GM23338 (cell line): ENCODE measurements around the gene KCNS3. TPM values are rescaled to one million over a fixed set of nuclear protein-coding genes. Genes with fewer than 3 reads are reported as not detected.

Source experiments
- ATAC-seq: fragments of 200-7000 bp; cut with Tn5 transposase; 3 replicates; pipeline ENCODE4 v1.9.1; 2020
- DNase-seq: peaks from one replicate; pipeline ENCODE4 v3.0.0-alpha.2; 2015; ENCODE audit warnings: low spot score
- H2AFZ ChIP-seq: fragments of 200-600 bp; sonication (generic); 2 replicates; pipeline ENCODE4 v1.8.0; 2016; ENCODE audit warnings: antibody characterized with exemption, mild to moderate bottlenecking, moderate library complexity
- H3F3A ChIP-seq: fragments of 200-600 bp; sonication (generic); replicated peaks from 2 replicates; pipeline ENCODE4 v1.8.0; 2017; ENCODE audit warnings: antibody characterized with exemption, mixed run types, low read depth
- H3K27ac ChIP-seq: fragments of 200-600 bp; sonication (generic); 2 replicates; pipeline ENCODE4 v1.6.1; 2016; ENCODE audit warnings: low read depth
- H3K27me3 ChIP-seq: fragments of 200-600 bp; sonication (generic); 2 replicates; pipeline ENCODE4 v1.8.0; 2016; ENCODE audit warnings: mild to moderate bottlenecking, mixed run types, moderate library complexity; ENCODE audit not compliant: insufficient read depth
- H3K36me3 ChIP-seq: fragments of 200-600 bp; sonication (generic); 2 replicates; pipeline ENCODE4 v1.8.0; 2016; ENCODE audit warnings: mild to moderate bottlenecking; ENCODE audit not compliant: insufficient read depth
- H3K4me1 ChIP-seq: fragments of 200-600 bp; sonication (generic); 2 replicates; pipeline ENCODE4 v1.8.0; 2016; ENCODE audit warnings: mild to moderate bottlenecking, moderate library complexity; ENCODE audit not compliant: insufficient read depth
- H3K4me2 ChIP-seq: fragments of 200-600 bp; sonication (generic); 2 replicates; pipeline ENCODE4 v1.7.1; 2017; ENCODE audit warnings: mixed run types
- H3K4me3 ChIP-seq: fragments of 200-600 bp; sonication (generic); 2 replicates; pipeline ENCODE4 v1.6.1; 2016; ENCODE audit warnings: mixed run types
- H3K79me2 ChIP-seq: fragments of 200-600 bp; sonication (generic); replicated peaks from 2 replicates; pipeline ENCODE4 v1.8.0; 2017; ENCODE audit warnings: mild to moderate bottlenecking; ENCODE audit not compliant: insufficient read depth
- H3K9me2 ChIP-seq: fragments of 200-600 bp; sonication (generic); 2 replicates; pipeline ENCODE4 v1.8.0; 2017; ENCODE audit not compliant: insufficient read depth
- H4K20me1 ChIP-seq: fragments of 200-600 bp; sonication (generic); replicated peaks from 2 replicates; pipeline ENCODE4 v1.8.0; 2017; ENCODE audit warnings: mild to moderate bottlenecking; ENCODE audit not compliant: insufficient read depth
- H3K27ac Mint-ChIP-seq: 2 replicates; pipeline ENCODE4 v1.8.0; 2020; ENCODE audit warnings: inconsistent platforms, mild to moderate bottlenecking, moderate library complexity, mixed read lengths
- H3K27me3 Mint-ChIP-seq: 3 replicates; pipeline ENCODE4 v1.8.0; 2022; ENCODE audit warnings: low read depth, mild to moderate bottlenecking, moderate library complexity, mixed read lengths, inconsistent platforms; ENCODE audit not compliant: insufficient read depth, poor library complexity
- H3K36me3 Mint-ChIP-seq: 3 replicates; pipeline ENCODE4 v1.8.0; 2021; ENCODE audit warnings: low read depth, mild to moderate bottlenecking, inconsistent platforms, moderate library complexity, mixed read lengths
- H3K4me1 Mint-ChIP-seq: 3 replicates; pipeline ENCODE4 v1.8.0; 2020; ENCODE audit warnings: mild to moderate bottlenecking, inconsistent platforms, mixed read lengths
- H3K4me3 Mint-ChIP-seq: 3 replicates; pipeline ENCODE4 v1.8.0; 2021; ENCODE audit warnings: moderate library complexity, mild to moderate bottlenecking, inconsistent platforms, mixed read lengths
- H3K9me3 Mint-ChIP-seq: 3 replicates; pipeline ENCODE4 v1.8.0; 2020; ENCODE audit warnings: moderate library complexity, mild to moderate bottlenecking, inconsistent platforms, mixed read lengths
- CREB1 ChIP-seq: fragments of 250-450 bp; sonication (Bioruptor Pico); IDR thresholded peaks from 2 replicates; pipeline ENCODE4 v1.5.0; 2020; ENCODE audit warnings: low read depth, mild to moderate bottlenecking, moderate library complexity
- polyA plus RNA-seq: library from polyadenylated mRNA; unstranded; fragments of >200 nt; fragmentation: Nextera tagmentation; extraction: Ambion mirVana; gene quantifications from 2 replicates; pipeline ENCODE4 v1.2.1, GENCODE V29; 2016
- total RNA-seq: library from RNA; depleted of rRNA; stranded (reverse); fragments of >200 nt; shearing (Covaris generic); gene quantifications from 2 replicates; pipeline ENCODE4 v1.2.3, GENCODE V29; 2014
- TF ChIP-seq, protein P1 (sequence below), 2 experiments: fragments of 200-600 bp in 1 of 2; sonication (generic) in 1 of 2; conservative IDR thresholded peaks; 2 replicates each; pipeline versions ENCODE4 v1.5.1 to v1.6.1; 2016 to 2017; ENCODE audit warnings: antibody characterized with exemption in 2 of 2, low read depth in 2 of 2, mild to moderate bottlenecking in 2 of 2, moderate library complexity in 1 of 2
- TF ChIP-seq, protein P2 (sequence below): fragments of 250-450 bp; sonication (Bioruptor Pico); IDR thresholded peaks from 2 replicates; pipeline ENCODE4 v1.5.0; 2020; ENCODE audit warnings: mild to moderate bottlenecking, moderate library complexity

Gene KCNS3
- total and polyA plus RNA-seq, 2 experiments from 2014 or later, result 23.2 to 80.0 TPM

DNA sequence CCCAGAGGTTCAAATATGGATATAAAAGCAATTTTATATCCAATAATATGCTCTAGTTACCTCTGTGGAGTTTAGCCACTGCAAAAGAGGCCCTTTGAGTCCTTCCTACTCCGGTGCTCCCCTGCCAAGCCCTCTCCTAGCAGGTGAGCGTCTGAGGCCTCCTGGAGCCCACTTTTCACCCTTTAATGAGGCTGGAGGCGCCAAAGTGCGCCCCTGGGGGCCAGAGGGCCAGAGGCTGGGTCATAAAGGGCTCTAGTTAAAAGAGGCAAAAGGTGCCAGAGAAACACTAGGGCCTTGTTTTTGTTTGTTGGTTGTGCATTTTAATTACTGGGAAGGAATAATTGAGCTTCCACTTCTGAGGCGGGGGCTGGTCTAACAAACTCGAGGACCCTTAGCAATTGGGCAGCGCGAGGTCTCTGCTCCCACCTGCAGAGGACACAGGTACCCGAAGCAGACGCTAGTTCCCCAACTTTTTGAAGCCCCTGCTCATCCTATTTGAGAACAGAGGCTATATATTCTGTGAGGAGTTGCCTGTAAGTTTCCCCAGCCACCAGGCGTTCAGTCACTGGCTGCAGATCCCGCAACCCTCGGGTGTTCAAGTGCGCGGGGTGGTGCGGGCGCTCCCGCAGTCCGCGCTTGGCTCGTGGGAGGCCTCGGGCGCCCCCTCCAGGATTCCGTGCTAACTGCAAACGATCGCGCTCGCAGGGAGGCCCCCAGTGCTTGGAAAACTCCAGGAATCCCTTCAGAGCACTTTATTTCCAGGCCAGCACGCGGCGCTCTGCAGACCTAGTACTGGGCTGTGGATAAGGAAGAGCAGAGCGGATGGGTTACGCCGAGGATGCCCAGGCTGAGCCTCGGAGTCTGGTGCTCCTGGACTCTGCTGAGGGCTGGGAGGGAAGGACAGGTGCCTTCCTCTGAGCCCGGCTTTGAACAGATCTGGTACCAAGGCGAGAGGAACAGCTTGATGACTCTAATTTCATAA is 48.1 kb upstream of the KCNS3 start (continued):
- TF ChIP-seq, protein P1, sequence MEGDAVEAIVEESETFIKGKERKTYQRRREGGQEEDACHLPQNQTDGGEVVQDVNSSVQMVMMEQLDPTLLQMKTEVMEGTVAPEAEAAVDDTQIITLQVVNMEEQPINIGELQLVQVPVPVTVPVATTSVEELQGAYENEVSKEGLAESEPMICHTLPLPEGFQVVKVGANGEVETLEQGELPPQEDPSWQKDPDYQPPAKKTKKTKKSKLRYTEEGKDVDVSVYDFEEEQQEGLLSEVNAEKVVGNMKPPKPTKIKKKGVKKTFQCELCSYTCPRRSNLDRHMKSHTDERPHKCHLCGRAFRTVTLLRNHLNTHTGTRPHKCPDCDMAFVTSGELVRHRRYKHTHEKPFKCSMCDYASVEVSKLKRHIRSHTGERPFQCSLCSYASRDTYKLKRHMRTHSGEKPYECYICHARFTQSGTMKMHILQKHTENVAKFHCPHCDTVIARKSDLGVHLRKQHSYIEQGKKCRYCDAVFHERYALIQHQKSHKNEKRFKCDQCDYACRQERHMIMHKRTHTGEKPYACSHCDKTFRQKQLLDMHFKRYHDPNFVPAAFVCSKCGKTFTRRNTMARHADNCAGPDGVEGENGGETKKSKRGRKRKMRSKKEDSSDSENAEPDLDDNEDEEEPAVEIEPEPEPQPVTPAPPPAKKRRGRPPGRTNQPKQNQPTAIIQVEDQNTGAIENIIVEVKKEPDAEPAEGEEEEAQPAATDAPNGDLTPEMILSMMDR (conservative IDR thresholded peaks at IDR 0.05; ENCODE audit: low read depth in 2 of 2), result peak; percentile 90 to 93

DNA sequence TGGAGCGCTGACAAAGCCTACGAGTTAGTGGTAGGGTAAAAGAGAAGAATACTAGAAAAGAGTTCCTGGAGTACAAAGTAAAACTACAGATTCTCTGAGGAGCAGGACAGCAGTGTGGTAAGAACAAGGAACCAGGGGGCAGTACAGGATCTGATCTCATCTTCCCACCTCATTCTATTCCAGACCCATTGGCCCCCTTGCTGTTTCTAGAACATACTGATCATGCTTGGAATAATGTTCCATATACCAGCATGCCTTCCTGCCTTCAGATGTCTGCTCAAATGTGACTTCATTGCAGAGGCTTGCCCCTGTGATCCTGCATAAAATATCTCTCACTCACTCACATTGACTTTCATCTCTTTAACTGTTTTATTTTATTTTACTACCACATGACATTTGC is 43.0 kb upstream of the KCNS3 start:
- DNase-seq, result peak; percentile 25
- no peaks in the 10 kb centered on the region for H3K27me3 ChIP-seq
- H3K4me1 ChIP-seq, result no peaks in the 10 kb centered on the region
- no peaks in the 10 kb centered on the region for H3K79me2 ChIP-seq
- Mint-ChIP-seq H3K27me3 (peaks cover 5% of the 10 kb centered on the region), H3K4me3 (no peak overlapping the region), H3K4me1 (no peaks in the 10 kb centered on the region; the same call in 2 of the 3 replicates), H3K9me3 (no peaks in the 10 kb centered on the region), H3K27ac (no peak overlapping the region), H3K36me3 (no peaks in the 10 kb centered on the region)
- H3K4me2 ChIP-seq, result no peak overlapping the region
- ATAC-seq, result no peak
- TF ChIP-seq, protein P2, sequence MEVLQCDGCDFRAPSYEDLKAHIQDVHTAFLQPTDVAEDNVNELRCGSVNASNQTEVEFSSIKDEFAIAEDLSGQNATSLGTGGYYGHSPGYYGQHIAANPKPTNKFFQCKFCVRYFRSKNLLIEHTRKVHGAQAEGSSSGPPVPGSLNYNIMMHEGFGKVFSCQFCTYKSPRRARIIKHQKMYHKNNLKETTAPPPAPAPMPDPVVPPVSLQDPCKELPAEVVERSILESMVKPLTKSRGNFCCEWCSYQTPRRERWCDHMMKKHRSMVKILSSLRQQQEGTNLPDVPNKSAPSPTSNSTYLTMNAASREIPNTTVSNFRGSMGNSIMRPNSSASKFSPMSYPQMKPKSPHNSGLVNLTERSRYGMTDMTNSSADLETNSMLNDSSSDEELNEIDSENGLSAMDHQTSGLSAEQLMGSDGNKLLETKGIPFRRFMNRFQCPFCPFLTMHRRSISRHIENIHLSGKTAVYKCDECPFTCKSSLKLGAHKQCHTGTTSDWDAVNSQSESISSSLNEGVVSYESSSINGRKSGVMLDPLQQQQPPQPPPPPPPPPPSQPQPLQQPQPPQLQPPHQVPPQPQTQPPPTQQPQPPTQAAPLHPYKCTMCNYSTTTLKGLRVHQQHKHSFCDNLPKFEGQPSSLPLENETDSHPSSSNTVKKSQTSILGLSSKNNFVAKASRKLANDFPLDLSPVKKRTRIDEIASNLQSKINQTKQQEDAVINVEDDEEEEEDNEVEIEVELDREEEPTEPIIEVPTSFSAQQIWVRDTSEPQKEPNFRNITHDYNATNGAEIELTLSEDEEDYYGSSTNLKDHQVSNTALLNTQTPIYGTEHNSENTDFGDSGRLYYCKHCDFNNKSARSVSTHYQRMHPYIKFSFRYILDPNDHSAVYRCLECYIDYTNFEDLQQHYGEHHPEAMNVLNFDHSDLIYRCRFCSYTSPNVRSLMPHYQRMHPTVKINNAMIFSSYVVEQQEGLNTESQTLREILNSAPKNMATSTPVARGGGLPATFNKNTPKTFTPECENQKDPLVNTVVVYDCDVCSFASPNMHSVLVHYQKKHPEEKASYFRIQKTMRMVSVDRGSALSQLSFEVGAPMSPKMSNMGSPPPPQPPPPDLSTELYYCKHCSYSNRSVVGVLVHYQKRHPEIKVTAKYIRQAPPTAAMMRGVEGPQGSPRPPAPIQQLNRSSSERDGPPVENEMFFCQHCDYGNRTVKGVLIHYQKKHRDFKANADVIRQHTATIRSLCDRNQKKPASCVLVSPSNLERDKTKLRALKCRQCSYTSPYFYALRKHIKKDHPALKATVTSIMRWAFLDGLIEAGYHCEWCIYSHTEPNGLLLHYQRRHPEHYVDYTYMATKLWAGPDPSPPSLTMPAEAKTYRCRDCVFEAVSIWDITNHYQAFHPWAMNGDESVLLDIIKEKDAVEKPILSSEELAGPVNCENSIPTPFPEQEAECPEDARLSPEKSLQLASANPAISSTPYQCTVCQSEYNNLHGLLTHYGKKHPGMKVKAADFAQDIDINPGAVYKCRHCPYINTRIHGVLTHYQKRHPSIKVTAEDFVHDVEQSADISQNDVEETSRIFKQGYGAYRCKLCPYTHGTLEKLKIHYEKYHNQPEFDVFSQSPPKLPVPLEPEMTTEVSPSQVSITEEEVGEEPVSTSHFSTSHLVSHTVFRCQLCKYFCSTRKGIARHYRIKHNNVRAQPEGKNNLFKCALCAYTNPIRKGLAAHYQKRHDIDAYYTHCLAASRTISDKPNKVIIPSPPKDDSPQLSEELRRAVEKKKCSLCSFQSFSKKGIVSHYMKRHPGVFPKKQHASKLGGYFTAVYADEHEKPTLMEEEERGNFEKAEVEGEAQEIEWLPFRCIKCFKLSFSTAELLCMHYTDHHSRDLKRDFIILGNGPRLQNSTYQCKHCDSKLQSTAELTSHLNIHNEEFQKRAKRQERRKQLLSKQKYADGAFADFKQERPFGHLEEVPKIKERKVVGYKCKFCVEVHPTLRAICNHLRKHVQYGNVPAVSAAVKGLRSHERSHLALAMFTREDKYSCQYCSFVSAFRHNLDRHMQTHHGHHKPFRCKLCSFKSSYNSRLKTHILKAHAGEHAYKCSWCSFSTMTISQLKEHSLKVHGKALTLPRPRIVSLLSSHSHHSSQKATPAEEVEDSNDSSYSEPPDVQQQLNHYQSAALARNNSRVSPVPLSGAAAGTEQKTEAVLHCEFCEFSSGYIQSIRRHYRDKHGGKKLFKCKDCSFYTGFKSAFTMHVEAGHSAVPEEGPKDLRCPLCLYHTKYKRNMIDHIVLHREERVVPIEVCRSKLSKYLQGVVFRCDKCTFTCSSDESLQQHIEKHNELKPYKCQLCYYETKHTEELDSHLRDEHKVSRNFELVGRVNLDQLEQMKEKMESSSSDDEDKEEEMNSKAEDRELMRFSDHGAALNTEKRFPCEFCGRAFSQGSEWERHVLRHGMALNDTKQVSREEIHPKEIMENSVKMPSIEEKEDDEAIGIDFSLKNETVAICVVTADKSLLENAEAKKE (CRISPR knock-in tag), result no peak
- TF ChIP-seq, protein P1 (conservative IDR thresholded peaks at IDR 0.05; ENCODE audit: low read depth in 2 of 2), result peak; percentile 13 to 42; a peak in 2 of 4 replicates
- no peak for TF ChIP-seq CREB1 (CRISPR knock-in tag)
- H3K27ac ChIP-seq, result no peak overlapping the region
- no peaks in the 10 kb centered on the region for H4K20me1 ChIP-seq
- no peak overlapping the region for H3K4me3 ChIP-seq
- no peaks in the 10 kb centered on the region for H3K9me2 ChIP-seq
- no peaks in the 10 kb centered on the region for H3K36me3 ChIP-seq
- H2AFZ ChIP-seq, result no peak overlapping the region
- H3F3A ChIP-seq, result no peaks in the 10 kb centered on the region
